ENCODE data around the gene IQSEC3.
"Not testable (repeated sequence)": the region's sequence is repeated elsewhere in the genome, so short reads cannot be mapped to it uniquely, and the experiment has no call there.

IQSEC3 gene

DNA sequence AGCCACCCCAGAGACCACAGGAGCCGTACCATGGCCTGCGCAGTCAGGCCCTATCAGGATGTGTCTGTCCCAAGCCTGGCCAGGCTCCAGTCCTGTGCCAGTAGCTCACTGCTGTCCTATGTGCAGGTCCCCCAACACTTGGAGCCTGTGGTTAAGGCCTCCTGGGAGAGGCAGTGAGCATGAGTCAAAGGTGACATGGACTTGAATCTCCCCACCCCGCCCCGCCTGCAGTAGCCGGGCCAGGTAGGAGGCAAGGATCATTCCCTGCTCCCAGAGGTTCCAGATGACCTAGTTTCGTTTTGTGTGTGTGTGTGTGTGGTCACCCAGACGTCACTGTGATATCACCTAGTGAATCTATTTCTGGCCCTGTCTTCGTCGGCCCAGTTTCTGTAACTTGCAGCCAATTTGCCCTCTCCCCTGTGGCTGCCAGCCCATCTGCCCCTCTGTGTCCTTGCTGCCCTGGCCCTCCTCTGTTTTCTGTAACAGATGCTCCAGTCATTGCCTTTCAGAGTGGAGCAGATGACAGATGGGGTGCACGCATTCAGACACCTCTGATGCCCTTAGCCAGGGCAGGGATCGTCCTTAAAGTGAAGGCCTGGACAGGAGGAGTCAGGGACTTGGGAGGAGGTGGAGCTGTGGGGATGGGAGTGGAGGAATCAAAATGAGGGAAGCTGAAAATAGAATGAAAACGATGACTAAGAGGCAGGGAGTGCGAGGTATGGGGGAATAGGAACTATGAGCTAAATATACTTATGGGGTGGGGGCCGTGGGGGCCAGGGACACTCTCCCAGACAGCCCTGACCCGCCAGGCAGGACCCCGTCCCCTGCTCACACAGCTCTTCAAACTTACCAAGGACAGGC is 110.0 kb downstream of the IQSEC3 start:
- no peak overlapping the region for H3K4me3 Mint-ChIP-seq
- peaks cover 8% of the 10 kb centered on the region for H3K4me1 Mint-ChIP-seq
- H3K27ac Mint-ChIP-seq, result no peak overlapping the region
- ATAC-seq, result no peak
- H3K36me3 Mint-ChIP-seq, result no peaks in the 10 kb centered on the region
- no peaks in the 10 kb centered on the region for H3K9me3 Mint-ChIP-seq
- peaks cover 66% of the 10 kb centered on the region for H3K27me3 Mint-ChIP-seq

DNA sequence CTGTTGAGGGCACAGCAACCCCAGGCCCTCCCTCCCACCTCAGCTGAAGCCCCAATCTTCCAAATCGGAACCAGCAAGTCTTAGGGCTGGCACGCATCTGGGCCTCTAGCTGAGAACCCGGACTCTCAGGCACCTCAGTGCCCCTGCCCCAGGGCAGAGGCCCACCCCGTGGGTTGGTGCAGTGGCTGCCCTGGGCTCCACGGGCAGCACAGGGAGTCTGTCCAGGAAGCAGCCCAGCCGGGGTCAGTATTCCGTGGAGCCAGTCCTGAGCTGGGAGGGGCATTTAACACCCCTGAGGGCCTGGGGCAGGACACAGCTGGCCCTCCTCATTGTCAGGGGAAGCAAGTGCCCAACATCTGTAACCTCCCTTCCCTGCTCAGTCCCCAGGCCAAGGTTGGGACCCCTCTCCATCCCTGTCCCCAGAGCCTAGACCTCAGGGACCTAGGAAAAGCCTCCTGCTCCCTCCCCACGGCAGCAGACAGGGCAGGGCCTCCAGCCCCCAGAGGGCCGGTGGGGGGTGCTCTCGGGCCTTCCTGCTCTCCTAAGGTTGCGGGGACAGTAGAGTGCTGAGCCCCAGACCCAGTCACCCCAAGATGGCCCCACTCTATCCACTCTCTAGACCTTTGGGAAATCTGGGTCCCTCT is 110.9 kb downstream of the IQSEC3 start:
- H3K4me1 Mint-ChIP-seq, result peaks cover 8% of the 10 kb centered on the region
- no peaks in the 10 kb centered on the region for H3K9me3 Mint-ChIP-seq
- peaks cover 66% of the 10 kb centered on the region for H3K27me3 Mint-ChIP-seq
- no peaks in the 10 kb centered on the region for H3K36me3 Mint-ChIP-seq
- ATAC-seq, result no peak
- H3K4me3 Mint-ChIP-seq, result no peak overlapping the region
- no peak overlapping the region for H3K27ac Mint-ChIP-seq

- ATAC-seq, result no peak
- Mint-ChIP-seq H3K9me3 (no peaks in the 10 kb centered on the region), H3K27me3 (peaks cover 66% of the 10 kb centered on the region), H3K4me3 (no peak overlapping the region), H3K4me1 (peaks cover 8% of the 10 kb centered on the region), H3K27ac (no peak overlapping the region), H3K36me3 (no peaks in the 10 kb centered on the region)
These were observed 111.6 kb downstream of the IQSEC3 start for GRCh38 chr12:177980-178828.

GRCh38 chr12:178829-179109 is 112.2 kb downstream of the IQSEC3 start:
- Mint-ChIP-seq H3K4me3 (no peak overlapping the region), H3K36me3 (no peaks in the 10 kb centered on the region), H3K27me3 (peaks cover 66% of the 10 kb centered on the region), H3K27ac (no peak overlapping the region), H3K9me3 (no peaks in the 10 kb centered on the region), H3K4me1 (peaks cover 8% of the 10 kb centered on the region)
- ATAC-seq, result no peak

DNA sequence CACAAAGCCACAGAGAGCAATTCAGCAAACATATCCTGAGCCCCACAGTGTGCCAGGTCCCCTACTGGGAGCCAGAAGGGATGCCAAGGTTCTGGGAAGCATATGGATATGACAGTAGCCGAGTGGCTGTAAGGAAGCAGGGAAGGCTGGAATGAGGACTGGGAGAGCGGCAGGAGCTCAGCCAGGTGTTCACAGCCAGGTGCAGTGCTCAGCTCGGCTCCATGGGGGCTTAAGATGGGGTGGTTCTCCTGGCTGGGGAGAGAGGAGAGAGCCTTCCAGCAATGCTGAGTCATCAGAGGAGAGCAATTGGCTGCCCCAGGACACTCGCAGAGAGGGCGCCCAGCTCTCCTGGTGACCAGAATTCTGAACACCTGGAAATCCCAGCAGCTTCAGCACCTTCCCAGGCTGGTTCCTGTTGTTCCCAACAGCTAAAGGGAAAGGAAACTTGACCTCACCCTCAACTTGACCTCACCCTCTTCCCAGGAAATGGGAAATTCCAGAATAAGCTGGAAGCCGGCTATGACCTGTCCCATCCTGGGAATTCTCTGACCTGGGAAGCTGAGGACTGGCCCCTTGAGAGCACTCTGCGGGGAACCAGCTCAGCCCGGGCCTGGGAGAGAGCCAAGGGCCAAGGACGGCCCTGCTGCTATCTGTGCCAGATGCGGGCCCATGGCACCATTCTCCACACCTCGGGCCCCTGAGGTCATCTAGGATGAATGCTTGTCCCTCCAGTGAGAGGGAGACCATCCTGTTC is 112.7 kb downstream of the IQSEC3 start:
- no peaks in the 10 kb centered on the region for H3K9me3 Mint-ChIP-seq
- H3K4me3 Mint-ChIP-seq, result no peak overlapping the region
- H3K4me1 Mint-ChIP-seq, result peaks cover 8% of the 10 kb centered on the region
- peaks cover 64% of the 10 kb centered on the region for H3K27me3 Mint-ChIP-seq
- no peak overlapping the region for H3K27ac Mint-ChIP-seq
- H3K36me3 Mint-ChIP-seq, result no peaks in the 10 kb centered on the region
- no peak for ATAC-seq

DNA sequence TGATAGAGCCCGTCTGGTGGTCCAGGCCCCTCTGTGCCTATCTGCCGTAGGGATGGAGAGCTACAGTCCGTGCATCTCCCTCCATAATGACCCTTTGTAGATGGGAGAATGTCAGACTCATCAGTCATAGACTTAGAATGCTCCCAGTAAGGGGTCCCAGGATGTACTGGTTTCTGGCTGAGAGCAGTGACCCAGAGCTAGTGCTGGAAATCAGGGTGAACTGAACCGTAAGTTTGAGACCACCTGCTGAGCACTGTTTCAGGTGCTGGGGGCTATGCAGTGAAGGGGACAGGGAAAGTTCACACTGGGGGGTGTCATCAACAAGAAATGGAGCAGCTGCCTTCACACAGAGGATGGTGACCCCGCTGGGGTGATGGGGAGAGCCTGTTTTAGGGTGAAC is 113.3 kb downstream of the IQSEC3 start:
- Mint-ChIP-seq H3K36me3 (no peaks in the 10 kb centered on the region), H3K27ac (no peak overlapping the region), H3K4me3 (no peak overlapping the region), H3K4me1 (peaks cover 8% of the 10 kb centered on the region), H3K9me3 (no peaks in the 10 kb centered on the region), H3K27me3 (peaks cover 62% of the 10 kb centered on the region)
- no peak for ATAC-seq

- no peak overlapping the region for H3K27ac Mint-ChIP-seq
- ATAC-seq, result peak; percentile 44
- H3K4me1 Mint-ChIP-seq, result peaks cover 8% of the 10 kb centered on the region
- H3K36me3 Mint-ChIP-seq, result no peaks in the 10 kb centered on the region
- H3K9me3 Mint-ChIP-seq, result no peaks in the 10 kb centered on the region
- H3K27me3 Mint-ChIP-seq, result peaks cover 60% of the 10 kb centered on the region
- H3K4me3 Mint-ChIP-seq, result no peak overlapping the region
These were observed 113.9 kb downstream of the IQSEC3 start for GRCh38 chr12:180445-180844.

DNA sequence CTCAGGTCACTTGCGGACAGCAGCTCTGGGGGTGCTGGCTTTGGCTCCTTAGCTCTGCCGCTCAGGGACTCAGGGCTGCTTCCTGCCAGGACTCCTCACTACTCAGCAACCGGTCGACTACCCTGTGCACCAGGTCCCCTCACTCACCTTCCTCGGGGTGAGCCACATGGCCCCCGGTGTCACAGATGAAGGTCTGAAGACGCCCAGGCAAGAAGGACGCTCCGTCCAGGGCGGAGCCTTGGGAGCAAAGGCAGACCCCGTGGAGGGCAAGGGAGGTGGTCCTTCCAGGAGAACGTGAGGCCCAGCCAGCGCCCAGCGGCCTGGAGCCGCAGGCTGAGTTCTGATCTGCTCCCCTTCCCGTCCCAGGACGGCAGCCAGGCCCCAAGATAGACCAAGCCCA is 115.4 kb downstream of the IQSEC3 start:
- H3K9me3 Mint-ChIP-seq, result no peaks in the 10 kb centered on the region
- H3K4me3 Mint-ChIP-seq, result no peak overlapping the region
- no peaks in the 10 kb centered on the region for H3K36me3 Mint-ChIP-seq

GRCh38 chr12:182381-182892 is 115.9 kb downstream of the IQSEC3 start:
- H3K4me1 Mint-ChIP-seq, result peaks cover 8% of the 10 kb centered on the region
- peaks cover 70% of the 10 kb centered on the region for H3K27me3 Mint-ChIP-seq
- no peaks in the 10 kb centered on the region for H3K9me3 Mint-ChIP-seq
- no peaks in the 10 kb centered on the region for H3K36me3 Mint-ChIP-seq
- no peak overlapping the region for H3K4me3 Mint-ChIP-seq
- H3K27ac Mint-ChIP-seq, result no peak overlapping the region
- no peak for ATAC-seq

More for the DNA sequence above, 115.4 kb downstream of the IQSEC3 start:
- ATAC-seq, result no peak
- H3K27me3 Mint-ChIP-seq, result peaks cover 70% of the 10 kb centered on the region
- peaks cover 8% of the 10 kb centered on the region for H3K4me1 Mint-ChIP-seq
- no peak overlapping the region for H3K27ac Mint-ChIP-seq

DNA sequence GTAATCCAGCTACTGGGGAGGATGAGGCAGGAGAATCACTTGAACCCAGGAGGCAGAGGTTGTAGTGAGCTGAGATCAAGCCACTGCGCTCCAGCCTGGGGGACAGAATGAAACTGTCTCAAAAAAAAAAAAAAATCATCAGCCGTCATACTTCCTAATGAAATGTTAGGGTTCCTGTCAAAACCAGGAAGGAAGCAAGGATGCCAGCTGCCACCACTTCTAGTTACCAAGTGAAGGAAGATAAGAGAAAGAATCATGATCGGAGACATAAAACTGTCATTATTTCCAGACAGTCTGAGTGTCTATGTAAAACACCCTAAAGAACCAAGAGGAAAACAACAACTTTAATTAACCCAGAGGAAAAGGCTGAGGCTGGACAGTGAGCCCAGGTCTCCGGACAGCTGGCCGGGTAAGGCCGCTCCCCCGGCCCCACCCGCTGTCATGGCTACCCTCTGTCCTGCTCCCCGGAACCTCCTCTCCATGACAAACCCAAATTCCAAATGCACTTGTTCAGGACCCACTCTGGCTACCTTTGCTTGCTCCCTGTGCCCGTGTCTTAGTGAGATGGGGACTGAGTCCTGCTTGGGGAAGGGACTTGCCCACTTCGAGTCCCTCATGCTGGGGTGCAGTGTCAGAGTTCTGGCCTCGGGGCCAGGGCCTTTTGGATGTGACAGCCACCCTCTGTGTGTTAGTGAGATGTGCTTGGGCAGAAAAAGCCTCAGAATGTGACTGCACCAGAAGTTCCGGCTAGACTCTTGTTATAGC is 118.4 kb downstream of the IQSEC3 start:
- no peak for ATAC-seq
- H3K36me3 Mint-ChIP-seq, result no peaks in the 10 kb centered on the region
- peaks cover 63% of the 10 kb centered on the region for H3K27me3 Mint-ChIP-seq
- no peak overlapping the region for H3K27ac Mint-ChIP-seq
- H3K9me3 Mint-ChIP-seq, result no peaks in the 10 kb centered on the region
- H3K4me1 Mint-ChIP-seq, result peaks cover 6% of the 10 kb centered on the region
- H3K4me3 Mint-ChIP-seq, result no peak overlapping the region

DNA sequence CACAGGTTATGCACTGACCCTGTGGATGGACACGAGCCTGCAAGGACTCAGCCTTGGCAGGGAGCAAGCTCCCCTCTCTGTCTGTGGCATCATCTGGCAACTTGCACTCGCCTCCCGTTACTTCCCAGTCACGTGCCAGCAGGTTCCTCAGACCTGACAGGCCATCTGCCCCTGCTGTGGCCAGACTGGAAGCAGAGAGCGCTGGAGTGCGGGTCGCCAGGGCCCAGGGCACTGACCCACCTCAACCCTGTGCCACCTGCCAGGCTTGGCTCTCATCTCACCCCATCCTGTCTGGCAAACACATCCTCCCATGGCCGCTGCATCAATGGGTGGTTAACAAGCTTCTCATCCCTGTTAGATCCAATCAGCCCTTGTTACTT is 119.0 kb downstream of the IQSEC3 start:
- H3K27ac Mint-ChIP-seq, result no peak overlapping the region
- no peak overlapping the region for H3K4me3 Mint-ChIP-seq
- no peaks in the 10 kb centered on the region for H3K36me3 Mint-ChIP-seq
- H3K9me3 Mint-ChIP-seq, result no peaks in the 10 kb centered on the region
- H3K4me1 Mint-ChIP-seq, result peaks cover under 1% of the 10 kb centered on the region
- H3K27me3 Mint-ChIP-seq, result peaks cover 62% of the 10 kb centered on the region
- no peak for ATAC-seq

- Mint-ChIP-seq H3K4me1 (no peaks in the 10 kb centered on the region), H3K27ac (no peak overlapping the region), H3K36me3 (no peaks in the 10 kb centered on the region), H3K9me3 (no peaks in the 10 kb centered on the region), H3K27me3 (peaks cover 62% of the 10 kb centered on the region), H3K4me3 (no peak overlapping the region)
- no peak for ATAC-seq
These were observed 119.5 kb downstream of the IQSEC3 start for GRCh38 chr12:186006-186625.

DNA sequence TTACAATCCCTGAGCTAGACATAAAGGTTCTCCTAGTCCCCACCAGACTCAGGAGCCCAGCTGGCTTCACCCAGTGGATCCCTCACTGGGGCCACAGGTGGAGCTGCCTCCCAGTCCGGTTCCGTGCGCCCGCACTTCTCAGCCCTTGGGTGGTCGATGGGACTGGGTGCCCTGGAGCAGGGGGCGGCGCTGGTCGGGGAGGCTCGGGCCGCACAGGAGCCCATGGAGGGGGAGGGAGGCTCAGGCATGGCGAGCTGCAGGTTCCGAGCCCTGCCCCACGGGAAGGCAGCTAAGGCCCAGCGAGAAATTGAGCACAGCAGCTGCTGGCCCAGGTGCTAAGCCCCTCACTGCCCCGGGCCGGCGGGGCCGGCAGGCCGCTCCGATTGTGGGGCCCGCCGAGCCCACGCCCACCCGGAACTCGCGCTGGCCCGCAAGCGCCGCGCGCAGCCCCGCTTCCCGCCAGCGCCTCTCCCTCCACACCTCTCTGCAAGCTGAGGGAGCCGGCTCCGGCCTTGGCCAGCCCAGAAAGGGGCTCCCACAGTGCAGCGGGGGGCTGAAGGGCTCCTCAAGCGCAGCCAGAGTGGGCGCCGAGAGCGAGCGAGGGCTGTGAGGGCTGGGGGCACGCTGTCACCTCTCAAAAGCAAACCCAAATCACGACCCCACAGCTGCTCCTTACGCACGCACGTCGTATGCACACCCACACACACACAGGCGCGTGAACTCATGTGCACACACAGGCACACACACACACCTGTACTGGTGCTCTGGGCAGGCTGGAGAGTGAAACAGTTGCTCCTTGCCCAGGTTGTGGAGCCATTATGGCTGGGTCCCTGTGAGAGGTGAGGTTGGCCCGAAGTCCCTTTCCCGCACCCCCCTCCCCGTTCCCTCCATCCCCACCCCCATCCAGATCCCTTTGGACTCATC is 121.7 kb downstream of the IQSEC3 start:
- not testable (repeated sequence) for ATAC-seq, H3K9me3 Mint-ChIP-seq, H3K36me3 Mint-ChIP-seq, H3K4me1 Mint-ChIP-seq, H3K4me3 Mint-ChIP-seq, H3K27ac Mint-ChIP-seq
- peaks cover 60% of the 10 kb centered on the region for H3K27me3 Mint-ChIP-seq

Measured in stimulated activated memory B cell treated with anti-CD40 and anti-IgM and Interleukin-4, amounts not matched to agents 10 μg/mL and 1 μg/mL and 100 μg/mL, for 72 hours (primary cell).